Measurements from ENCODE around the gene IRX2. TPM values are rescaled to one million over a fixed set of nuclear protein-coding genes. Genes with fewer than 3 reads are reported as not detected.

Gene IRX2
- total RNA-seq, 4 donors from 2014 or later = 24.3 to 41.1 (median 32.7) TPM

DNA sequence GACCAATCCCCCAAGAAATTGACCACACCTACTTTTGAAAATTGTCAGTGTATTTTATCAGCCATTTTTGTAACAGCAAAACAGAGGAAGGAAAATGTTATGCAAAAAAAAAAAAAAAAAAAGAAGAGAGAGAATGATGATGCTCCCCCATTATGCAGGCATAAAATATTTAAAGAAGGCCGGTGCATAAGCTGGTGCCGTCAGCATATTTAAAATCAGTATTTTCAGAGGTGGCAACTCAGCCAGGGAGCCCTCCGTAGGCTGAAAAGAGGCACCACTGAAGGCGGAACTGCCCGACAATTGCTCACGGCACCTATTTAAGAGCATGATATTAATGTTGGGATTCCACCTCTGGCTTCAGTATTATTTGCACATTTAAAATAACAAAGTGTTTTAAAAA, 33.4 kb downstream of the IRX2 start:
- Histone ChIP-seq H3K36me3 (no peaks in the 10 kb centered on the region), H3K4me1 (no peaks in the 10 kb centered on the region), H3K27ac (no peak overlapping the region), H3K4me3 (no peak overlapping the region), H3K27me3 (no peaks in the 10 kb centered on the region), H3K9me3 (no peaks in the 10 kb centered on the region)
- 89% methylated on average over 6 of the region's 6 CpGs for WGBS
- DNase-seq (ENCODE audit: low spot score in 2 of 2) = peak in 1 of 2 donors; percentile 48
- TF ChIP-seq POLR2AphosphoS5 (IDR thresholded peaks at IDR 0.05) (no peak), EP300 (IDR thresholded peaks at IDR 0.05) (no peak), POLR2A (IDR thresholded peaks at IDR 0.05) (no peak)
- TF ChIP-seq, protein P1, sequence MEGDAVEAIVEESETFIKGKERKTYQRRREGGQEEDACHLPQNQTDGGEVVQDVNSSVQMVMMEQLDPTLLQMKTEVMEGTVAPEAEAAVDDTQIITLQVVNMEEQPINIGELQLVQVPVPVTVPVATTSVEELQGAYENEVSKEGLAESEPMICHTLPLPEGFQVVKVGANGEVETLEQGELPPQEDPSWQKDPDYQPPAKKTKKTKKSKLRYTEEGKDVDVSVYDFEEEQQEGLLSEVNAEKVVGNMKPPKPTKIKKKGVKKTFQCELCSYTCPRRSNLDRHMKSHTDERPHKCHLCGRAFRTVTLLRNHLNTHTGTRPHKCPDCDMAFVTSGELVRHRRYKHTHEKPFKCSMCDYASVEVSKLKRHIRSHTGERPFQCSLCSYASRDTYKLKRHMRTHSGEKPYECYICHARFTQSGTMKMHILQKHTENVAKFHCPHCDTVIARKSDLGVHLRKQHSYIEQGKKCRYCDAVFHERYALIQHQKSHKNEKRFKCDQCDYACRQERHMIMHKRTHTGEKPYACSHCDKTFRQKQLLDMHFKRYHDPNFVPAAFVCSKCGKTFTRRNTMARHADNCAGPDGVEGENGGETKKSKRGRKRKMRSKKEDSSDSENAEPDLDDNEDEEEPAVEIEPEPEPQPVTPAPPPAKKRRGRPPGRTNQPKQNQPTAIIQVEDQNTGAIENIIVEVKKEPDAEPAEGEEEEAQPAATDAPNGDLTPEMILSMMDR (IDR thresholded peaks at IDR 0.05) = no peak

GRCh38 chr5:2715856-2716255, 35.6 kb downstream of the IRX2 start:
- no peak overlapping the region for H3K4me3 ChIP-seq
- H3K27me3 ChIP-seq = no peaks in the 10 kb centered on the region
- H3K4me1 ChIP-seq = no peaks in the 10 kb centered on the region
- WGBS = 80% methylated on average over 2 of the region's 6 CpGs
- no peaks in the 10 kb centered on the region for H3K9me3 ChIP-seq
- H3K27ac ChIP-seq = no peak overlapping the region
- DNase-seq (ENCODE audit: low spot score in 2 of 2) = peak in 1 of 2 donors; percentile 63
- H3K36me3 ChIP-seq = no peaks in the 10 kb centered on the region
- TF ChIP-seq, protein P1 (IDR thresholded peaks at IDR 0.05) = no peak
- TF ChIP-seq POLR2A (IDR thresholded peaks at IDR 0.05) (no peak), POLR2AphosphoS5 (IDR thresholded peaks at IDR 0.05) (no peak), EP300 (IDR thresholded peaks at IDR 0.05) (no peak)

- no peaks in the 10 kb centered on the region for H3K36me3 ChIP-seq
- TF ChIP-seq POLR2AphosphoS5 (IDR thresholded peaks at IDR 0.05) = no peak
- DNase-seq (ENCODE audit: low spot score in 2 of 2) = peak in 1 of 2 donors; percentile 44
- no peaks in the 10 kb centered on the region for H3K4me1 ChIP-seq
- no peaks in the 10 kb centered on the region for H3K27me3 ChIP-seq
- no peak overlapping the region for H3K27ac ChIP-seq
- H3K4me3 ChIP-seq = no peak overlapping the region
- H3K9me3 ChIP-seq = no peaks in the 10 kb centered on the region
- 100% methylated on average over 3 of the region's 6 CpGs for WGBS
Observed at GRCh38 chr5:2714805-2715204, 36.7 kb downstream of the IRX2 start.

GRCh38 chr5:2714026-2714425, 37.5 kb downstream of the IRX2 start:
- 99% methylated on average over 6 of the region's 6 CpGs for WGBS
- no peaks in the 10 kb centered on the region for H3K36me3 ChIP-seq
- H3K27me3 ChIP-seq = no peaks in the 10 kb centered on the region
- H3K9me3 ChIP-seq = no peaks in the 10 kb centered on the region
- no peaks in the 10 kb centered on the region for H3K4me1 ChIP-seq
- no peak overlapping the region for H3K27ac ChIP-seq
- TF ChIP-seq POLR2A (IDR thresholded peaks at IDR 0.05) = no peak
- no peak for TF ChIP-seq EP300 (IDR thresholded peaks at IDR 0.05)
- TF ChIP-seq, protein P1 (IDR thresholded peaks at IDR 0.05) = no peak
- TF ChIP-seq POLR2AphosphoS5 (IDR thresholded peaks at IDR 0.05) = no peak
- no peak overlapping the region for H3K4me3 ChIP-seq
- DNase-seq (ENCODE audit: low spot score in 2 of 2) = peak in 1 of 2 donors; percentile 59

GRCh38 chr5:2711446-2712425, 39.7 kb downstream of the IRX2 start:
- peak in 1 of 2 donors; percentile 38 for DNase-seq (ENCODE audit: low spot score in 2 of 2)
- Histone ChIP-seq H3K4me3 (no peak overlapping the region), H3K27me3 (no peaks in the 10 kb centered on the region), H3K36me3 (no peaks in the 10 kb centered on the region), H3K27ac (no peak overlapping the region), H3K4me1 (no peaks in the 10 kb centered on the region), H3K9me3 (no peaks in the 10 kb centered on the region)
- 87% methylated on average over 24 of the region's 24 CpGs for WGBS
- TF ChIP-seq POLR2AphosphoS5 (IDR thresholded peaks at IDR 0.05) (no peak), POLR2A (IDR thresholded peaks at IDR 0.05) (no peak), EP300 (IDR thresholded peaks at IDR 0.05) (no peak)
- TF ChIP-seq, protein P1 (IDR thresholded peaks at IDR 0.05) = no peak

Measured in suprapubic skin (tissue), 4 donors.